ENCODE data around the gene TNS3. TPM values are rescaled to one million over a fixed set of nuclear protein-coding genes. Genes with fewer than 3 reads are reported as not detected.
A peak's percentile ranks its signal among the peaks of the same experiment; 100 is the strongest.

The TNS3 gene
- total and polyA plus RNA-seq, 2 of the 13 experiments (the other 11 are each of a cell fraction or from before 2014, with no cell fraction given): 52.9 to 55.7 TPM

DNA sequence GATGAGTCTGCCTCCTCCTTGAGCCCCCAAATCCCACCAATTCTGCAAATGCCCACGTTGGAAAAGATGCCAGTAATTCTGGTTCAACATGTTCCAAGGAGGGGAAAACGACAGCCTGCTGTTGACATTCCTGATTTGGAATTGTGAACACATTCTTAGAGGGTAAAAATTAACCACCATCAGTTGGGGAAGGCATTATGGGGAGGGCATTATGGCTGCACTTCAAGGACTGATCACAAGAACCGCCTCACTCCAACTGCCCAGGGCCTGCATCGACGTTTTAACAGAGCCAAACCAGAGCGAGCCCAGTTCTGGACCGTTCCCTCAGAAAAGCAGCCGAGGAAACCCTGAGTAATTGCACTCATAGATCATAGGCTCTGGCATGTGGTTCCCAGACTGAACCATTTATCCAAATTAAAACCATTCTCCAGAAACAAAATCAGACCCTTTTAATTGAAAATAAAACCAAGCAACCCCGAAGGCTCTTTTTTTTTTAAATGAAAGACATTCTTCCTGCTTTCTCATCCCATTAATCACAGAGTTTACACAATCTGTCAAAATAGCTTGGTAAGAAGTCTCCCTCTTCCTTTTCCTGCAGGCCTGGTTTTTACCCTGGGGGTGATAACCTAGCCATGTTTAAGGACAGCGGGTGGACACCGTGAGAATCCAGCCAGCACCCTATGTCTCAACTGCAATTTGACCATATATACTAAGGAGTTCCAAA is 8.0 kb downstream of the TNS3 start (continued):
- TF ChIP-seq REST (IDR thresholded peaks at IDR 0.05; ENCODE audit: borderline replicate concordance in 1 of 2, low read depth in 1 of 2, low read length in 2 of 2) (peak in 1 of 2 experiments; percentile 49; a peak in 1 of 4 replicates), NFATC3 (CRISPR knock-in tag; IDR thresholded peaks at IDR 0.05) (no peak), ZBTB33 (CRISPR knock-in tag; IDR thresholded peaks at IDR 0.05) (no peak), YEATS4 (CRISPR knock-in tag; IDR thresholded peaks at IDR 0.05; ENCODE audit: borderline replicate concordance) (no peak), PLSCR1 (CRISPR knock-in tag; IDR thresholded peaks at IDR 0.05; ENCODE audit: borderline replicate concordance) (no peak), ELF4 (CRISPR knock-in tag; IDR thresholded peaks at IDR 0.05; ENCODE audit: borderline replicate concordance) (no peak), KDM3A (CRISPR knock-in tag; IDR thresholded peaks at IDR 0.05; ENCODE audit: low read depth) (no peak), DPF2 (CRISPR knock-in tag; IDR thresholded peaks at IDR 0.05; ENCODE audit: borderline replicate concordance, low read depth) (0 out of 2 replicates have a peak, but pooled peaks have one; percentile 26), ZNF644 (CRISPR knock-in tag; IDR thresholded peaks at IDR 0.05; ENCODE audit: low read depth) (0 out of 2 replicates have a peak, but pooled peaks have one; percentile 41), JUND (CRISPR knock-in tag; IDR thresholded peaks at IDR 0.05) (no peak), CENPT (CRISPR knock-in tag; IDR thresholded peaks at IDR 0.05; ENCODE audit: low read depth) (no peak), NCOA2 (CRISPR knock-in tag; IDR thresholded peaks at IDR 0.05) (peak; percentile 61; the same call in 1 of the 2 replicates), ZNF263 (CRISPR knock-in tag; IDR thresholded peaks at IDR 0.05) (no peak), ZFP1 (CRISPR knock-in tag; IDR thresholded peaks at IDR 0.05) (no peak), RFX3 (CRISPR knock-in tag; IDR thresholded peaks at IDR 0.05) (no peak)
- TF ChIP-seq, protein P1, sequence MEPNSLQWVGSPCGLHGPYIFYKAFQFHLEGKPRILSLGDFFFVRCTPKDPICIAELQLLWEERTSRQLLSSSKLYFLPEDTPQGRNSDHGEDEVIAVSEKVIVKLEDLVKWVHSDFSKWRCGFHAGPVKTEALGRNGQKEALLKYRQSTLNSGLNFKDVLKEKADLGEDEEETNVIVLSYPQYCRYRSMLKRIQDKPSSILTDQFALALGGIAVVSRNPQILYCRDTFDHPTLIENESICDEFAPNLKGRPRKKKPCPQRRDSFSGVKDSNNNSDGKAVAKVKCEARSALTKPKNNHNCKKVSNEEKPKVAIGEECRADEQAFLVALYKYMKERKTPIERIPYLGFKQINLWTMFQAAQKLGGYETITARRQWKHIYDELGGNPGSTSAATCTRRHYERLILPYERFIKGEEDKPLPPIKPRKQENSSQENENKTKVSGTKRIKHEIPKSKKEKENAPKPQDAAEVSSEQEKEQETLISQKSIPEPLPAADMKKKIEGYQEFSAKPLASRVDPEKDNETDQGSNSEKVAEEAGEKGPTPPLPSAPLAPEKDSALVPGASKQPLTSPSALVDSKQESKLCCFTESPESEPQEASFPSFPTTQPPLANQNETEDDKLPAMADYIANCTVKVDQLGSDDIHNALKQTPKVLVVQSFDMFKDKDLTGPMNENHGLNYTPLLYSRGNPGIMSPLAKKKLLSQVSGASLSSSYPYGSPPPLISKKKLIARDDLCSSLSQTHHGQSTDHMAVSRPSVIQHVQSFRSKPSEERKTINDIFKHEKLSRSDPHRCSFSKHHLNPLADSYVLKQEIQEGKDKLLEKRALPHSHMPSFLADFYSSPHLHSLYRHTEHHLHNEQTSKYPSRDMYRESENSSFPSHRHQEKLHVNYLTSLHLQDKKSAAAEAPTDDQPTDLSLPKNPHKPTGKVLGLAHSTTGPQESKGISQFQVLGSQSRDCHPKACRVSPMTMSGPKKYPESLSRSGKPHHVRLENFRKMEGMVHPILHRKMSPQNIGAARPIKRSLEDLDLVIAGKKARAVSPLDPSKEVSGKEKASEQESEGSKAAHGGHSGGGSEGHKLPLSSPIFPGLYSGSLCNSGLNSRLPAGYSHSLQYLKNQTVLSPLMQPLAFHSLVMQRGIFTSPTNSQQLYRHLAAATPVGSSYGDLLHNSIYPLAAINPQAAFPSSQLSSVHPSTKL (CRISPR knock-in tag; IDR thresholded peaks at IDR 0.05): peak; percentile 74
- TF ChIP-seq, protein P2, sequence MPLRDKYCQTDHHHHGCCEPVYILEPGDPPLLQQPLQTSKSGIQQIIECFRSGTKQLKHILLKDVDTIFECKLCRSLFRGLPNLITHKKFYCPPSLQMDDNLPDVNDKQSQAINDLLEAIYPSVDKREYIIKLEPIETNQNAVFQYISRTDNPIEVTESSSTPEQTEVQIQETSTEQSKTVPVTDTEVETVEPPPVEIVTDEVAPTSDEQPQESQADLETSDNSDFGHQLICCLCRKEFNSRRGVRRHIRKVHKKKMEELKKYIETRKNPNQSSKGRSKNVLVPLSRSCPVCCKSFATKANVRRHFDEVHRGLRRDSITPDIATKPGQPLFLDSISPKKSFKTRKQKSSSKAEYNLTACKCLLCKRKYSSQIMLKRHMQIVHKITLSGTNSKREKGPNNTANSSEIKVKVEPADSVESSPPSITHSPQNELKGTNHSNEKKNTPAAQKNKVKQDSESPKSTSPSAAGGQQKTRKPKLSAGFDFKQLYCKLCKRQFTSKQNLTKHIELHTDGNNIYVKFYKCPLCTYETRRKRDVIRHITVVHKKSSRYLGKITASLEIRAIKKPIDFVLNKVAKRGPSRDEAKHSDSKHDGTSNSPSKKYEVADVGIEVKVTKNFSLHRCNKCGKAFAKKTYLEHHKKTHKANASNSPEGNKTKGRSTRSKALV (CRISPR knock-in tag; IDR thresholded peaks at IDR 0.05): no peak

Measured in HepG2 (cell line).